Endothelial cell of umbilical vein (primary cell): Measurements from ENCODE around the gene ITGB3BP.

Source experiments
- CTCF ChIP-seq, 2 donors: IDR thresholded peaks; 1 replicate in 1 of 2; 2 replicates in 1 of 2; pipeline ENCODE4 v1.5.1; 2011; ENCODE audit warnings: low read length in 2 of 2, mild to moderate bottlenecking in 2 of 2, moderate library complexity in 2 of 2, control low read depth in 1 of 2, inconsistent platforms in 1 of 2, low read depth in 1 of 2; ENCODE audit not compliant: insufficient read depth in 1 of 2; ENCODE audit errors: extremely low read depth in 1 of 2
- POLR2AphosphoS5 ChIP-seq: IDR thresholded peaks from 2 replicates; pipeline ENCODE4 v1.6.1; 2012; ENCODE audit warnings: low read depth, mild to moderate bottlenecking, control low read depth, low read length, moderate library complexity; ENCODE audit not compliant: insufficient read depth

GRCh38 chr1:63450416-63450815 lies 72.6 kb downstream of the ITGB3BP start:
- no peak for TF ChIP-seq CTCF (IDR thresholded peaks at IDR 0.05; ENCODE audit: extremely low read depth in 1 of 2, insufficient read depth in 1 of 2, low read depth in 1 of 2, low read length in 2 of 2)
- no peak for TF ChIP-seq POLR2AphosphoS5
